ENCODE data around the gene AATK.

DNA sequence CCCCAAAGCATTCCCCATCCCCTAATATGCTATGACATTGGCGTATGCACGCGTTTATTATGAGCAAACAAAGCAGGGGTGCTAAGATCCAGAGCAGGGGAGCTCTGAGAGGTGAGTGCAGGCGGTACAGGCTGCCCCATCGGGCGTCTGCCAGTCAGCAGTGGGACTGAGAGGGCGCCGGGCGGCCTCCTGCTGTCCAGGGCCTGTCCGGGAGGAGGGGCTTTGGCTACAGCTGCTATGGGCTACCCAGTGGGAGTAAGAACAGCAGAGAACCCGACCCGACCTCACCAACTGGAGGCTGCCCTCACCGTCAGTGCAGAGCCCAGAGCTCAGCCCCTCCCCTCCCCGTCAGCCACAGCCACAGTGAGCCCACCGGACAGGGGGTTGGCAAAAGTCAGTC lies 18.5 kb upstream of the AATK start:
- TF ChIP-seq, protein P1, sequence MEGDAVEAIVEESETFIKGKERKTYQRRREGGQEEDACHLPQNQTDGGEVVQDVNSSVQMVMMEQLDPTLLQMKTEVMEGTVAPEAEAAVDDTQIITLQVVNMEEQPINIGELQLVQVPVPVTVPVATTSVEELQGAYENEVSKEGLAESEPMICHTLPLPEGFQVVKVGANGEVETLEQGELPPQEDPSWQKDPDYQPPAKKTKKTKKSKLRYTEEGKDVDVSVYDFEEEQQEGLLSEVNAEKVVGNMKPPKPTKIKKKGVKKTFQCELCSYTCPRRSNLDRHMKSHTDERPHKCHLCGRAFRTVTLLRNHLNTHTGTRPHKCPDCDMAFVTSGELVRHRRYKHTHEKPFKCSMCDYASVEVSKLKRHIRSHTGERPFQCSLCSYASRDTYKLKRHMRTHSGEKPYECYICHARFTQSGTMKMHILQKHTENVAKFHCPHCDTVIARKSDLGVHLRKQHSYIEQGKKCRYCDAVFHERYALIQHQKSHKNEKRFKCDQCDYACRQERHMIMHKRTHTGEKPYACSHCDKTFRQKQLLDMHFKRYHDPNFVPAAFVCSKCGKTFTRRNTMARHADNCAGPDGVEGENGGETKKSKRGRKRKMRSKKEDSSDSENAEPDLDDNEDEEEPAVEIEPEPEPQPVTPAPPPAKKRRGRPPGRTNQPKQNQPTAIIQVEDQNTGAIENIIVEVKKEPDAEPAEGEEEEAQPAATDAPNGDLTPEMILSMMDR (IDR thresholded peaks at IDR 0.05), result no peak
- no peak for TF ChIP-seq POLR2A (IDR thresholded peaks at IDR 0.05)

Data from adrenal gland (tissue), 5 donors.